HG03558 (cell line): ENCODE data around the gene FAM227A.

Experiments used
- ATAC-seq: cut with Tn5 transposase; IDR thresholded peaks from one replicate; pipeline ENCODE4 v1.9.1; 2021; ENCODE audit warnings: moderate number of reproducible peaks; ENCODE audit not compliant: unreplicated experiment; ENCODE audit errors: extremely low read depth

FAM227A gene

DNA sequence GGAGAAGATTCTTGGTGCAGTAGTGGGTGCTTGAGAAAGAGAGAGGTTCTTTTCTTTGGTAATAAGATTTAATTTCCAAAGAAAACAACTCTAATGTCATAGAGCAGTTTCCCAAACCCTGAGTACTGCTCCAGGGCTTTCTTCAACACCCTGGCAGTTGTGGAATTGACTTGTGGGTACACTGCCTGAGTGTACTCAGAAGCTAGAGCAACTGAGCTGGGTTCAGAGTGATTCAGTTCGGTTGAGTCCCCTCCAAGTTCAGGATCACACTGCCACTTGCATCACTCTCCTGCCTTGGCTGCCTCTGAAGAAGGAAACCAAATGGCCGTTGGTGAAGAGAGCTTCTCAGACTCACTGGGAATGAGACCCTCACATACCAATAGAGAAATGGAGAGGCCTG, 91.5 kb downstream of the FAM227A start:
- no peak for ATAC-seq

- ATAC-seq: no peak
Measured at GRCh38 chr22:38554281-38554680, 101.9 kb downstream of the FAM227A start.

GRCh38 chr22:38549101-38549894, 106.9 kb downstream of the FAM227A start:
- ATAC-seq: no peak

GRCh38 chr22:38540701-38541100, 115.5 kb downstream of the FAM227A start:
- no peak for ATAC-seq

- ATAC-seq: no peak
Measured at GRCh38 chr22:38531251-38531938, 124.8 kb downstream of the FAM227A start.
